Activated CD4-positive, alpha-beta T cell treated with anti-CD3 and anti-CD28 coated beads for 24 hours (primary cell): Measurements from ENCODE around the gene WNT7A.

Experiments
- DNase-seq, 2 donors: peaks; one replicate each; pipeline ENCODE4 v3.0.0-alpha.2; 2020; ENCODE audit warnings: low read depth in 2 of 2

WNT7A gene

DNA sequence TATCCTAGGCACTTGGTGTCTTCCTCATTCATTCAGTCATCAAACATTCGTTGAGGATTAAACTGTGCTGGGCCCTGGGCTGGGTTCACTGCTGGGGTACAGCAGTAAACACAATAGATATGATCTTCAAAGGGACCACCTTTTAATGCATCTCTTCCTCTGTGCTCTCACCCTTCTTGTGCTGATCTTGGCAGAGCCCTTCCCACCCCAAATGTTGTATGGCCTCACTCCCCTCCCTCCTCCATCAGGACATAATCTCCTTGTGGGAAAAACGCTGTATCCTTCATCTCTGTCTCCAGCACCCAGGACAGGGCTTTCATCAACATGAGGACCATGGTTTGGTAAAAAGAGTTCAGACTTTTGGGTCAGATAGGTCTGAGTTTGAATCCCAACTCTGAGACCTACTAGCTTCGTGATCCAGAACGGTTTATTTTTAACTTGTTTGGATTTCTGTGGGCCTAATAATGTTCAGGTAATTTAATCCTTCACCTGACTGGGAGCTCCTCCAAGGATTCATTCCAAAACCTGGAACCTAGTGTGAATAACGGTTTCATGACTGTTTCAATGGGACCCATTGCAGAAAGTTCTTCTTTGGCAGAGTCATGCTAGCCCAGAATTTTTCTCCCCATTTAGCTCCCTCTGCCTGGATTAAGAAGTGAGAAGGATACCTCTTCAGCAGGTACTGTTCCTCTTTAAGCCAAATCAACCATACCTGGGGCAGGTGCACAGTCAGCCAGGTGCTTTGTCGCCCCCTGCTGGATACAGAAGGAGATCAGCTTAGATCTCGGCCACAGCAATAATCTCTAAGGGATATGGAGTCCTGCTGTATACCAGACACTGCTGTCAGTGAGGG, 5.2 kb upstream of the WNT7A start:
- peak in 1 of 2 donors; percentile 60 for DNase-seq

DNA sequence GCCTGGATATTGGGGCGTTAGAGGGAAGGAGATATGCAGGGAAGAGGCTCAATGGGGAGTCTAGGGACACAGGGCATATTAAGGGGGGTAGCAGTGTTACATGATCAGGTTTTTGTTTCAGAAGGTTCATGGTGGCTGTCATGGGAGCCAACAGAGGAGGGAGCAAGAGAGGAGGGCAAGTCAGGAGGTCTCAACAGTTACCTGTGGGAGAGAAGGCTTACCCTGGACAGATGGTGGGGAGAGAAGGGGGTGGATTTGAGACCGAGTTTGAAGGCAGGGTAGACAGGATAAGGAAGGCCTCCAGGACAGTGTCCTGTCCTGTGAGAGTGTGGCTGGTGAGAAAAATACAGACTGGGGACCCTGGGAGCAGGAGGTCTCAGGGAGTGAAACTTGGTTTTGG, 3.8 kb upstream of the WNT7A start:
- no peak for DNase-seq

DNA sequence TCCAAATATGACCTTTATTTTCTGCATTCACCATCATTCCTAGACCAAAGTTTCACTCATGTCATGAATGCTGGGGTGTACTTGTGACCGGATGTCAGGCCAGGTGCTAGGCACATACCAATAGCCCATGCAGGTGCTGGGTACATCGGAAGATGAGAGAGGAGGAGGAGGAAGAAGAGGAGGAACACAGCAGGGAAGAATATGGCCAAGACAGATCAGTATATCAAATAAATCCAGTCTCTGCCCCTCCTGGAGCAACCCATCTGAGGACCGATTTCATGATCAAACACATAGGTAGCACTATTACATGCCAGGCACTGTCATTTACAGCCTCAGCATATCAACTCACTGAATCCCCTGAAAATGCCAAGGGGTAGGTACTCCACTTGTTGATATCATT, 3.0 kb upstream of the WNT7A start:
- DNase-seq, result no peak

DNA sequence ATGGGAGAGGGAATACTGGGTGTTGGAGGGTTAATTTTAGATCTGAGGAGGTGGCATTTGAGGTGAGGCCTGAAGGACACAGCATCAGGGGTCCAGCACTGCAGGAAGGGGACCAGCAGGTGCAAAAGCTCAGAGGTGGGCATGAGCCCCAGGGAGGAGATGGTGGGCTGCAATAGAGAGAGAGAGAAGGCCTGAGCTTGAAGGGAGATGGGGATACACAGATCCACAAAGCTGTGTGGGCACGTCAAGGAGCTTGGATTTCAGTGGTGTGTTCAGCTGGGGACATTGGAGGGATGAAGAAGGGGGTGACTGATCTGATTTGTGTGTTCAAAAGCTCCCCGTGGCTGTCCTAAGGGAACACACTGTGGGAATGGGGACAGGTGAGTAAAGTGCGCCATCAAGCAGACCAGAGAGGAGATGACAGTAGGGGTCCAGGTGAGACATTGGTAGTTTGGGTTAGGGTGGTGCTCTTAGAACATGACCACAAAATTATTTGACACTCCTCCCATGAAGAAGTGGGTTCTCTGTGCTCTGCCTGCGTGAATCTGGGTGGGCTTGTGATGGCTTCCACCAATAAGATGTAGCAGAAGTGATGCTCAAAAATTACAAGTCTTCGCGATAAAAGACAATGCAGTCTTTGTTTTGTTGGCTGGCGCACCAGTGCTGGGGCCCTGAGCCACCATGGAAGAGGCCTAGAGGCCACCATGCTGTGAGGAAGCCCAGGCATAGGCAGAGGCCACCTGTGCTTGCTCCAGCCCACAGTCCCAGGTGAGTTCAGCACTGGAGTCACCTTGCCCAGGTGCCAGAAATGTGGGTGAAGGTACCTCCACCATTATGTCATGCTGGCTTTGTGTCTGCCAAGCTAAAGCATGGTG, 1.9 kb upstream of the WNT7A start:
- DNase-seq, result no peak

DNA sequence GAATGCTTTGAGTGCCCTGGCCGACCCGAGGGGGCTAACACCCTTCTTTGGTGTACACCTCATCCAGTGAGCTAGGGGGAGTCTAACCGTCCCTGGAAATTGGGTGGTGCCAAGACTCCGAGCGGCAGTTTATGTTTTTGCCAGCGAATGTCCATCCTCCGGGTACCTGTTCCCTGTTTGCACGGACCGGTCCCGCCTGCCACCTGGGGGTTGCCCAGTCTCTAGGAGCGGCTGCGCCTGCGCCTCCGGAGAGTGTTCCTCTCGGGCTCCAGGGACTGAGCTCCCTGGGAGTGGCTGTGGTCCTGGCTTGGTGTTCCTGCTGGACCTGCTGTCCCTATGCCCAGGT, 913 bp upstream of the WNT7A start:
- no peak for DNase-seq

DNA sequence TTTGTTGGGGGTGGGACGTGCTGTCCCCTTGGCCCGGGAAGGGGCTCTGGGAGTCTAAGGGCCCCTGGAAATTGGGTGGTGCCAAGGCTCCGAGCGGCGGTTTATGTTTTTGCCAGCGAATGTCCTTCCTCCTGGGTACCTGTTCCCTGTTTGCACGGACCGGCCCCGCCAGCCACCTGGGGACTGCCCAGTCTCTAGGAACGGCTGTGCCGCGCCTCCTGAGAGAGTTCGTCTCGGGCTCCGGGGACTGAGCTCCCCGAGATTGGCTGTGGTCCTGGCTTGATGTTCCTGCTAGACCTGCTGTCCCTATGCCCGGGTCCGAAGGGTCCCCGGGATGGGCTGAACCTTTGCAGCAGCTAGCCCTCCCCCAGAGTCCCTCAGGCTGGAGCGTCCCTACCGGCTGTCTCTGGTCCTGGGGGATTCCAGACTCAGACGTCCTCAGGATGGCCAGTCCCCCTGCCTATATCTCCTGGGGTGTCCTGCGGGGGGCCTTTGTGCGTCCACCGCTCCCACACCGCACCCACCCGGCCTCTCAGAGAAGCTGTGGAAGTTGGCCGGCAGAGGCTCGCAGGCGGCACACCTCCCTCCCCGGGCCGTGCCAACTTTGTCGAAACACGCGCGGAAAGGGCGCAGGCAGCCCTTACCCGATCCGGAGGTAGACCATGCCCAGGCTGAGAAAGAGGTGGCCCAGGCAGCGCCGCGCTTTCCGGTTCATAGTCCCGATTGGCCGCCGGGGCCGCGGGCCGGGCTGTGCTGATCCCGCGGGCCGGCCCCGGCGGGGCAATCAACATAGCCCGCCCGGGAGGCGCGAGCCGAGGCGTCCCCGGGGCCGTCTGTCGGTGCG, 547 bp downstream of the WNT7A start:
- DNase-seq, result no peak

DNA sequence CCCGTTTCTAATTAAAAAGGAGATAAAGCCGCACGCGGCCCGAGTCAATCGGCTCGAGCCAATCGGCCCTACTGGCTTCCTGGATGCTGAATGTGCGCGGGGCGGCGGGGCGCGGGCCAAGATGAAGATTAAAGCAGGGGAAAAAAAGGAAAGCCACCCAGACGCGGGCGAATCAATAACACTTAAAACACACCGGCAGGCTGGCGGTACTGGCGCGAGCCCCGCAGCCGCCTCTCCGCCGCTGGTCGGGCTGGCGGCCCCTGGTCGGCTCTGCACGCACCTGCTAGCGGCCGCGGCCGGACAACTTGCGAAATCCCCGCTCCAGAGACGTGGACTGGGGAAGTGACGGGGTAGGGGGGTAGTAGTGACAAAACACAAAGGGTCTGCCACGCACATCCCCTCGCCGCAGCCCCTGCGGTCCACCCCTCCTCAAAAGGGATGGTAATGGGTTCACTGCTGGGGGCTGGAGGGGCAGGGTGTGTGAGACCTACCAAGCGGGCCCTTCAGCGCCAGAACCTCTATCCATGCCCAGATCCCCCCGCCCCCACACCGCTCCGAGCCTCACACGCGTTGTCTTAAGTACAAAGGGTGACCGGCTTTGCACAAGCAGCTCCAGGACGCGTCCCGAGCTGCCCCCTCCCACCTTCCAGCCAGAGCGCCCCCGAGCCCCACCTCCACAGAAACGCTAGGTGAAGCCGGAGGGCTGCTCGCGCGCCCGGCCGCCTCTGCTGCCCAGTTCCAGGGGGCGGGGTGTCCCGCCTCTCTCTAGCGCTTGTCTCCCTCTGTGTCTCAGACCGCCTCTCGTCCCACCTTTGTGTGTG, 1.4 kb downstream of the WNT7A start:
- DNase-seq, result no peak

DNA sequence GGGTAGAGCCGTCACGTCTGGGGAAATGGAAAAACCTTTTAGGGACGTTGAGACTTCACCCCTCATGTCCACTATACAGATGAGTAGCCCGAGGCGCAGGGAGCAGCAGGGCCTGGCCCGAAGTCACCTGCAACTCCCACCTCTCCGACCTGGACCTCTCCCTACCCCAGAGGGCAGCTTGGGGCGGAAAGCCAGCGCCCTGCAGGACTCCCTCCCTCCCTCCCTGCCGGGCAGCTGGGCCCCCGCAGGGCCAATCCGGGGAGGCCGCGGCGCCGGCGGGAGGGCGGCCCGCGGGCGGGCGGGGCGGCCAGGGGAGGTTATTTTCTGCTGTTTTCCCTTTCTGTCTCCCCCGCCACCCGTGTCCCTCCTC, 2.0 kb downstream of the WNT7A start:
- no peak for DNase-seq

DNA sequence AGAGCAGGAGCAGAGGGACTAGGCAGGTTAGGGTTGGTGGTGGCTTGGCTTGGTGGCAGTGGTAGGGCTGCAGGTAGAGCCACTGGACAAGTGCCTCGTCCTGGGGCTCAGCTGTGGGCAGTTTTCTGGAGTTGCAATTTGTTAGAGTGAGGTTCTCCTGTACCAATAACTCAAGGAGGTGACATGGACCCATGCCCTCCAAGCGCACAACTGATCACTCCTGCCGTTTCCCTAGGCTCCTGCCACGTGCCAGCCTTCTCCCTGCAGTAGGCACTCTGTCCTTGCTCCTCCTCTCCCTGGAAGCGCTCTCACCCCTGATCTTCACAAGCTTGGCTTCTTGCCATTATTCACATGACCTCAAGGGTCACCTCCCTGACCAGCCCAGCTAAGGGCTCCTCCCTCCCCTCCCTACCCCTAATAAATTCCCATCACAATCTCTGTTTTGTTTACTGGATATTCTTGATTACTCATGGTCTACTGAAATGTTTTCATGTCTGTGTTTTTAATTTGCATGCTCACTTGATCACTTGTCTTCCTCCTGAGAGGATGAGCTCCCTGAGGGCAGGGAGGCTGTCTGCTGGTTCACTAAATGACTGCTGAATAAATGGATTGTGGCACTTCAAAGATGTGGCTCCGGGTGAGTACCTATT, 3.3 kb downstream of the WNT7A start:
- DNase-seq, result no peak

DNA sequence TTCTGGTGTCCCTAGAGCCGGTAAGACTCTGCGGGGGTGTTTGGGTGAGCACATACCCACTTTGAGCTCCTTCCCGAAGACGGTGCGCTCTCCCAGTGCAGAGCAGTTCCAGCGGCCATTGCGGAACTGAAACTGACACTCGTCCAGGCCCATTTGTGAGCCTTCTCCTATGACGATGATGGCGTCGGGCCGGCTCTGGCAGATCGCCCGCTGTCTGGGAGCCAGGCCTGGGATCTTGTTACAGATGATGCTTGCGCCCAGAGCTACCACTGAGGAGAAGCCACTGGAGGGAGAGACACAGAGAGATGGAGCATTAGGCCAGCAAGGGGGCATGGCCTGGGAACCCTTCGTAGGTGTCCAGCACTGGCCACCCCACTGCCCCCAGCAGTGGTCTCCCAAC, 5.0 kb downstream of the WNT7A start:
- no peak for DNase-seq

DNA sequence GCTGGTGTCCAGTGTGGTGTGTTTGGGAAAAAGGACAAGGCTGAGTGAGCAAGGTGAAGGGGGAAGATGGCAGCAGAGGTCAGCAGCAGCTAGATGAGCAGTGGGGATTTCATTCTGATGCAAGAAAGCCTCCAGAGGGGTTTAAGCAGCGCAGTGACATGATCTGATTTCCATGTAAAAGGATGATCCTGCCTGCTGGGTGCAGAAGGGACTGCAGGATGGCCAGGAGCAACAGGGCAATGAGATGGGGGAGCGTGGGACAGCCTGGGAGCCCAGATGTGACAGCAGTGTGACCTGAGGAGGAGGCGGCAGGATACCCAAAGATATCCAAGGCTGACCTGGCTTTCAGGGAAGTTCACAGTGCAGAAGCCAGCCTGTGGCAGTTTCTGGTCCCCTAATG, 6.1 kb downstream of the WNT7A start:
- DNase-seq, result no peak

DNA sequence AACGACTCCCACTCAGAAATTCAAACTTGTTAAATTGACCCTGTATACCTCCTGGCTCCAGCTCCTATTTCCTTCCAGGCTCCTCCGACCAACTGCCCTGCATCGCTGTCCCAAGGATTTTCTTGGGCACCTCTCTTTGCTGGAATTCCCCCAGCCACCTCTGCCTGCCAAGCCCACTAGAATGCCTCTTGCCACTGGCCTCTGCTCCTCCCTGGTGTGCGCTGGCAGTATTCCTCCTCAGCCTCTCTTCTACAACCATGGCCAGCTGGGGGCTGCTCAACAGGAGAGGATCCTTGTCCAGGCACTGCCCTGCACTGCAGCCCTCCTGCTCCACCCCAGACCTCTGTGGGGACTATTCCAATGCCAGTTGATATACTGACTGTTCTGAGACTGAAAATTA, 7.4 kb downstream of the WNT7A start:
- DNase-seq, result no peak

DNA sequence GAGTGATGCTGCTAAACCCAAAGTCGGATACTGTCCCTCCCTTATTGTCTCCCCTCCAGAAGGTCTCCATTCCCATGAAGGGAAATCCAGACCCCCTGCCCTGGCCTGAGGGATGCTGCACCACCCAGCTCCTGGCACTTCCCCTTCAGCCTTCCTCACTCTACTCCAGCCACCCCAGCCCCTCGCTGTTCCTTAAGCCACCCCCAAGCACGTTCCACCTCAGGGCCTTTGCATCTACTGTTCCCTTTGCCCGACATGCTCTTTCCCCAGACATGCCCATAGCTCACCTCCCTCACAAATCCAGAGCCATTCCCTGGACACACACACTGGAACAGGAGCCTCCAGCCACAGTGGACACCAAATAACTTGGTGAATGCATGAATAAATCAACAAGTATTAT, 8.1 kb downstream of the WNT7A start:
- DNase-seq, result no peak

DNA sequence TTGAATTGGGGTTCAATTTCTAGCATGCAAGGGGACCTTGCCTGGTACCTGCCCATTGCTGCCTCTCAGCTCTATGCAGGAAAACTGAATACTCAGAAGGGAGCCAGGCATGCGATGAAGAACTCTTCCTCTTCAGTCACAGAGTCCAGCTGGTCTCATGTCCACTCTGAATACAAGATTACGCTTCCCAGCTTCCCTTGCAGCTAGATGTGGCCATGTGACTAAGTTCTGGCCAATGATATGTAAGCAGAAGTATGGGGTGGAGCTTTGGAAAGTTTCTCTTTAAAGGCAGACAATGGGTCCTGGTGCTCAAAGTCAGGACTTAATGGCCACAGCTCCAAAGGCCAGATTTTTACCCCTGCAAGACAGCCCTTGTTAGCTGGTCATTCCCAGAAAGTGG, 9.0 kb downstream of the WNT7A start:
- no peak for DNase-seq

DNA sequence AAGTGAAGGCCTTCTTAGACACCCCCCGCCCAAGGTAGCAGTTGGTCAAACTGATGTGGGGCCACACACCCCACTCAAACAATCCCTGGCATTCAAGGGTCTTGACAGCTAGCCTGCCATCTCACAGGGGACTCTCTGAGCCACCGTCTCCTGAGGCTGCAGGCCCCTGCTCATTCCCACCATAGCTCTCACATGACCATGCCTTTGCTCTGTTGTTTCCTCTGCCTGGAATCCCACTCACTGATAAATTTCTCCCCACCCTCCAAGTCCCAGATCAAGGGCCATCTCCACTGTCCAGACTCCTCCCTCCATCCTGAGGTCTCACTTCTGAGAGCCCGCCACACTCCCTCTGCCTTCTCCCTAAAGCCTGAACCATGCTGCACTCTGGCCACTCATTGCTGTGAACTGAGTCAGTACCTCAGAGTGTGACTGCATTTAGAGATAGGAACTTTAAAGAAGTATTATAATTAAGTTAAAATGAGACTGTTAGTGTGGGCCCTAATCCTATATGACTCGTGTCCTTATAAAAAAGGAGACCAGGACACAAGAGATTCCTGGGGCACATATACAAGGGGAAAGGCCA, 10.0 kb downstream of the WNT7A start:
- no peak for DNase-seq

DNA sequence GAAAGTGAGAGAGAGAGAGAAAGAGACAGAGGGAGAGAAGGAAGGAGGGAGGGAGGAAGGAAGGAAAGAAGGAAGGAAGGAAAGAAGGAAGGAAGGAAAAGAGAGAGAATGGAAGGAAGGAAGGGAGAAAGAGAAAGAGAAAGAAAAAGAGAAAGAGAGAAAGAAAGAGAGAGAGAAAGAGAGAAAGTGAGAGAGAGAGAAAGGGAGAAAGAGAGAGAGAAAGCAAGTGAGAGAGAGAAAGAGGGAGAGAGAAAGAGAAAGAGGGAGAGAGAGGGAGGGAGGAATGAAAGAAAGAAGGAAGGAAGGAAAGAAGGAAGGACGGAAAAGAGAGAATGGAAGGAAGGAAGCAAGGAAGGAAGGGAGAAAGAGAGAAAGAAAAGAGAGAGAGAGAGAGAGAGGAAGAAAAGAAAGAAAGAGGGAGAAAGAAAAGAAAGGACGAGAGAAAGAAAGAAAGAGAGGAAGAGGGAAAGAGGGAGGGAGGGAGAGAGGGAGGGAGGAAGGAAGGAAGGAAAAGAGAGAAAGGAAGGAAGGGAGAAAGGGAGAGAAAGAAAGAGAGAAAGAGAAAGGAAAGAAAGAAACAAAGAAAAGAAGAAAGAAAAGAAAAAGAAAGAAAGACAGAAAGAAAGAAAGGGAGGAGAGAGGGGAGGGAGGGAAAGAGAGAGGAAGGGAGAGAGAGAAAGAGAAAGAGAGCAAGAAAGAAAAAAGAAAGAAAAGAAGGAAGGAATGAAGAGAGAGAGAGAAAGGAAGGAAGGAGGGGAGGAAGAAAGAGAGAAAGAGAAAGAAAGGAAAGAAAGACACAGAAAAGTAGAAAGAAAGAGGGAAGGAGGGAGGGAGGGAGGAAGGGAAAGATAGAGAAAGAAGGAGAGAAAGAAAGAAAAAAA, 10.8 kb downstream of the WNT7A start:
- DNase-seq, result no peak

DNA sequence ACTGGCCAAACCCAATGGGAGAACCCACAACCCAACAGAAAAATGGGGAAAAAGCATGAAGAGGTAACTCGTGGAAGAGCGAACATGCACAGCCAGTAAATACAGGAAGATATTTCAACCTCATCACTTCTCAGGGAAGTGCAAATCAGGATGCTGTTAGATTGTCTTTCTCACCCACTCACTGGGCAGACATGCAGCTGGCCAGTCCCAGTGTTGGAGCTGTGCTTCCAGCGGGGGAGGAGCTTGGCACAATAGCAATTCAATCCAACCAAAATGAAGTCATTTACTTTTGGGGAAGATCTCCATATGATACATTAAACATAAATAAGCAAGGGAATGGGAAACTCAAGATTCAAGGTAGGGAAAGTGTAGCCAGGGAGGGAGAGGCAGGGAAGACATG, 12.1 kb downstream of the WNT7A start:
- DNase-seq, result no peak

DNA sequence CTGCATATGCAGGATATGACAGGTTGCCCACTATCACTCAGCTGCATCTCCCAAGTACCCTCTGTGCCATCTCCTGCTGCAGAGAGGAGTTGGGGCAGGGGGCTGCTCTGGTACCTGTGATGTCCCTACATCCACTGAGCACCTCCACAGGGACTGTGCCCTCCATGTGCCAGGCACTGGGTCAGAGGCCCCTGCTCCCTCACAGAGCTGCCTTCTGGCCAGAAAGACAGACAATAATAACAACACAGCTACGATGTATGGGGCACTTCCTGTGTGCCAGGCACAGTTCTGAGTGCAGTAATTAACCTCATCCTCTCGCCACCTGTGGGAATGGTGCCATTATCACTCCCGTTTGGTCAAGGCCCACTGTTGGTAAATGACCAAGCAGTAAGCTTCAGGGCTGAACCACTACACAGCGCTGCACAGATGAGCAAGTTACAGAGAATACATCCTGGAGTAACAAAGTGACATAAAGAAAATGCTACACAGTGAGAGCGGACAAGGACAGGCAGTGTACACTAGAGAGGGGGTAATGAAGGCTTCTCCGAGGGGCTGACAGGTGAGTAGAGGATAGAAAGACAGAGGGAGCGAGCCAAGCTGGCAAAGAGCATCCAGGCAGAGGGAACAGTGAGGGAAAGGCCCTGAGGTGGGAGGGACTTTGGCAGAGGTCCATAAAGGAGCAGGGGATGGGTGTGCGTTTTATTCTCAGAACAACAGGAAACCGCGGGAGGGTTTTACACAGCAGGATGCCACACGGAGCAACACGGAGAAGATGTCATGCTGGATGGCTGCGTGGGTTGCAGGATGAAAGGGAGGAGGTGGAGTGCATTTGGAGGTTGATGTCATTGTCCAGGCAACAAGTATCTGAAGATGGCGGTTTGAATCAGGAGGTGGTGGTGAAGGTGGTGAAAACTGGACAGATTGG, 13.6 kb downstream of the WNT7A start:
- no peak for DNase-seq
